GM12872 (cell line): ENCODE measurements around the gene AP1B1.

Experiments
- TF ChIP-seq, protein P1 (sequence below): IDR thresholded peaks from 3 replicates; pipeline ENCODE4 v1.5.1; 2011; ENCODE audit warnings: low read depth, mild to moderate bottlenecking, low read length, moderate library complexity; ENCODE audit not compliant: insufficient read depth

Gene AP1B1

DNA sequence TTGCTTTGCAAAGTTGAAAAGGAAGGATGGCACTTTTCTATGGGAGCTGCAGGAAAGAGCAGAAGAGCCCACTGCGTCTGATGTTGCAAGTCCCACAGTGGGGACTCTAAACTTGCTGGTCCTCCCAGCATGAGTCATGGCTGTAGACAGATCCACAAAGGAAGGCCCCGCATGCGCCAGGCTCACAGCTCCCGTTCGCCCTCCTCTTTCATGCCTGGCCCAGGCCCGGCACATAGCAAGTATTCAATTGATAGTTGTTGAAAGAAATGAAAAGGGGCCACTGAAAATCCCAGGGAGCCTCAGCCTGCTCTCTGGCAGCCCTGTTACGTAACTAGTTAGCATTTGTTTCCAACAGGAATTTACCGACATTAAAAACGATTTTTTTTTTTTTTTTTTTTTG, 18.9 kb downstream of the AP1B1 start:
- TF ChIP-seq, protein P1, sequence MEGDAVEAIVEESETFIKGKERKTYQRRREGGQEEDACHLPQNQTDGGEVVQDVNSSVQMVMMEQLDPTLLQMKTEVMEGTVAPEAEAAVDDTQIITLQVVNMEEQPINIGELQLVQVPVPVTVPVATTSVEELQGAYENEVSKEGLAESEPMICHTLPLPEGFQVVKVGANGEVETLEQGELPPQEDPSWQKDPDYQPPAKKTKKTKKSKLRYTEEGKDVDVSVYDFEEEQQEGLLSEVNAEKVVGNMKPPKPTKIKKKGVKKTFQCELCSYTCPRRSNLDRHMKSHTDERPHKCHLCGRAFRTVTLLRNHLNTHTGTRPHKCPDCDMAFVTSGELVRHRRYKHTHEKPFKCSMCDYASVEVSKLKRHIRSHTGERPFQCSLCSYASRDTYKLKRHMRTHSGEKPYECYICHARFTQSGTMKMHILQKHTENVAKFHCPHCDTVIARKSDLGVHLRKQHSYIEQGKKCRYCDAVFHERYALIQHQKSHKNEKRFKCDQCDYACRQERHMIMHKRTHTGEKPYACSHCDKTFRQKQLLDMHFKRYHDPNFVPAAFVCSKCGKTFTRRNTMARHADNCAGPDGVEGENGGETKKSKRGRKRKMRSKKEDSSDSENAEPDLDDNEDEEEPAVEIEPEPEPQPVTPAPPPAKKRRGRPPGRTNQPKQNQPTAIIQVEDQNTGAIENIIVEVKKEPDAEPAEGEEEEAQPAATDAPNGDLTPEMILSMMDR, result no peak

DNA sequence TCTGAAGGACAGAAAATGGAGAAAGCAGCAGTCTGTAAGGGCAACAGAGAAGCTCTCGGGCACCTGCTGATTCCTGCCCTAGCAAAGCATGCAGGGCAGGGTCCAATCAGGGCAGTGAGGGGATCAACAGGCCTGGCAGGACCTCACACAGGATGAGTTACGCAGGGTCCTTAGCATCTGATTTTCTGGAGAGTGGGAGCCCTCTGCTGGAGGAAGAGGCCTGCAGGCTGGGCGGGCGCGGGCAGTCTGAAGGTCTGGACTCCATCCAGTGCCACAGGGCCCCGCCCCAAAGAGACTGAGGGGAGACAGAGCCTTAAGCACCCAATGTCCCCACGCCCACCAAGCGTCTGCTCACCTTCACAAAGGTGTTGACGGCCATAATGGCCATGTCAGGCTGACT, 28.9 kb downstream of the AP1B1 start:
- TF ChIP-seq, protein P1, result no peak

DNA sequence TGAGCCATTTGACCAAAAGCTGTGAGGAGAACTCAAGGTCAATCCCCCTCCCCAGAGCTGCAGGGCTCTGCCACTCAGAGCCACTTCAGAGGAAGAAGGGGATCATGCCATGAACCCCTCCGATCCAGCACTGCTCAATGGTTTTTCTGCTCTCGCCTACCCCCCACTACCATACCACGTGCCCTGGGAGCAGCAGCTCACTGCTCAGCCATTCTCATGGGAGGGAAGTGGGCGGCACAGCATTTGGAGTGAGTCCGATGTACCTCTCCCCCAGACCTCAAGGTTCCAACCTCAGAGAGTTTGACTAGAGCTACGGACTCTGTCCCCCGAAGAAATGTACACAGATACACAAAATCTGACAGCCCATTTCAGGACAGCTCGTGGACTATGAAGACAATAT, 34.5 kb downstream of the AP1B1 start:
- TF ChIP-seq, protein P1, result no peak

DNA sequence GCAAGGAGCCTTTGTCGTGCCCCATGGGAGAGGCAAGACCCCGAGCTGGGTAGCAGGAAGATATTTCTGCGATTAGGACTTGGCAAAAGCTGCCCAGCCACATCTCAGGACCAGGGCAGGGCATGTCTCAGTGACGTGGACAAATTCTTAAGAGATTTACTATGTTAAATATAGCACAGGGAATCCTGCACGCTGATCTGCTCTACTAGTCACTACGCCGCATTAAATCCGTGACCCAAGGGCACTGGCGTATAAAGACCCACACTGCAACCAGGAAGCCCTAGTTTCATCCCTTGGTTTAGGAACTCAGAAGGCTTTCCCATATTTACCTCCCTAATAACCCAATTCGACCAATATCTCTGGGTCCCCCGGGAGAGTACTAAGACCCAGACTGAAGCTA, 35.1 kb downstream of the AP1B1 start:
- TF ChIP-seq, protein P1, result no peak

DNA sequence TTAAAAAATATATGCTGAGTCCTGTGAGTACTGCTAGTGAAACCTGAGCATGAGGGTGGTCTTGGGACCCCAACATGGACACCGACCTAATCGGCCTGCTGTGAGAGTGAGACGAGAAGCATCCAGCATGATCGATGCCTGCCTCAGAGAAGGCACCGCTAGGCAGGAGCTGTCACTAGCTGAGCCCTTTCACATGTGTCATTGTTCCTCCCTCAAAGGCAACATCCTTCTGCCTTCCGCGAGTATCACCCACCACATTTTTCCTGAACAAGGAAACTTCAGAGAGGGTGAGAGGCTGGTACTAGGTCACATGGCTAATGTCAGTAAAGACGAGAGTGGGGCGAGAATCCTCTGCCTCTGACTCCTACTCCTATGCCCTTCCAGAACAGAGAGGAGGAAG, 35.6 kb downstream of the AP1B1 start:
- TF ChIP-seq, protein P1, result no peak

DNA sequence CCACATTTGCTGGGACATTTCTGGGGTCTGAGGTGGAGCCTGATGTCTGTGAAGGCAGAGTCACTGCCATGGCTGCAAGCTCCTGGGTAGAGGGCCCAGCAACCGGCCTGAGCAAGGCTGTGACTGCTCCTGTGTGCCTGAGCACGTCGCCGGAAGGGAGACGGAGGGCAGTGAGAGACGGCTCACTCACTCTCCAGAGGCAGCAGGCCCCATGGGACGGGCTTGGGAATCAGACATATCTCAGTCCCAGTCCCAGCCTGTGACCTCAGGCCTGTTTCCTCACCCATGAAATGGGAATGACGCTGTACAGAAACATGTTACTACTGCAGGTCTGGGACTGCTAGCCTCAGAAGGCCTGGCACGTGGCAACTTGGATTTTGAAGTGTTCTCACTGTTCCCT, 36.5 kb downstream of the AP1B1 start:
- TF ChIP-seq, protein P1, result no peak

DNA sequence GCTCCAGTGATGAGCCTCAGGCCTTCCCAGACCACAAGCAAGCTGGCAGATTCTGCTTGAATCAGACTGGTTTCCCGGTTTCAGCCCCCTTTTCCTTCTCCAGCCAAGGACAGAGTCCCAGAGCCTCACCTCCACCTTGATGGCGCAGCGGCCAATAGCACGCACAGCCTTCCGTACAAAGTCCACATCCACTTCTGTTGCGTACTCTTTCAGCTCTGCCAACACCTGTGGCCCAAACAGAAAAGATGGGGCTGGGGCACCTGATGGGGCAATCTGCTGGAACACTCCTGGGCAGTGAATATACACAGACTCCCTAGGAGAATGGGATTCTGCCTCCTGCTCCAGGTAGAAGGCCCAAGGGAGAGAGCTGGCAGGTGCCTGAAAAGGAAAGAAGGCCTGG, 37.3 kb downstream of the AP1B1 start:
- TF ChIP-seq, protein P1, result no peak

DNA sequence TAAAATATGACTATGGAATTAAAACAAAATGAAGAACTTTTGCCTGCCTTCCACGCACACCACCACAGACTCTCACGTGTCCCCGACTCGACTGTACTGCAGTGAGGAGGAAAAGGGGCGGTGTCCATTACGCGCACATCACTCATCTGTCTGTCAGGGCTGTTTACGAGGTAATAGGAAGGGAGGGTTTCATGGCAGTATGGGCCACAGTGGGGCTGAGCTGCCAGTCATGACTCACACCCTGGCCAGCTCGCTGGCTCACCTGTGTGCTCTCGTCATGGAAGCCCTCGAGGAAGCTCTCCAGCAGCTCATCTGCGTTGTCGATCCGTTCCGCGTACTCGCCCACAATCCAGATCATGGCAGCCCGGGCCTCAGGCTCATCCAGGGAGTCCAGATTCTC, 39.4 kb downstream of the AP1B1 start:
- TF ChIP-seq, protein P1, result no peak
